ENCODE data around the gene RSF1.

- TF ChIP-seq POLR2A (IDR thresholded peaks at IDR 0.05) (no peak), CTCF (IDR thresholded peaks at IDR 0.05) (no peak)
These were observed 94.0 kb downstream of the RSF1 start for GRCh38 chr11:77726524-77726923.

All from uterus (tissue), 2 donors.